ENCODE results near the gene POLR3K. TPM values are rescaled to one million over a fixed set of nuclear protein-coding genes. Genes with fewer than 3 reads are reported as not detected.

The POLR3K gene
- total RNA-seq, 1 experiment from 2014 or later: 30.2 TPM

- no peak overlapping the region for H3K9ac ChIP-seq (ENCODE audit: low read length)
- H3K4me2 ChIP-seq (ENCODE audit: low read length): no peak overlapping the region
- H3K36me3 ChIP-seq (ENCODE audit: low read depth, low read length): no peaks in the 10 kb centered on the region; the same call in 1 of the 2 replicates
- H3F3A ChIP-seq (ENCODE audit: low read length, unreplicated experiment): no peaks in the 10 kb centered on the region
- no peak for TF ChIP-seq CTCF (conservative IDR thresholded peaks at IDR 0.05; ENCODE audit: low read depth, low read length)
- TF ChIP-seq EZH2 (IDR thresholded peaks at IDR 0.05; ENCODE audit: low read length, unreplicated experiment): no peak
- no peak for TF ChIP-seq EZH2phosphoT487 (IDR thresholded peaks at IDR 0.05; ENCODE audit: borderline replicate concordance, low read length)
- H3K4me3 ChIP-seq (ENCODE audit: low read length): no peak overlapping the region
- H3K79me2 ChIP-seq (ENCODE audit: low read length): peaks cover 36% of the 10 kb centered on the region
- CTCF ChIA-PET: interaction anchor here (0.6 kb wide), 1 partner anchor 126 kb away, joined by 3 read pairs; no protein-coding TSS in a partner anchor
- H3K4me1 ChIP-seq (ENCODE audit: insufficient read depth, low read length): no peaks in the 10 kb centered on the region
- BruUV-seq (replicated peaks): no TSS peak
- no peaks in the 10 kb centered on the region for H3K9me3 ChIP-seq (ENCODE audit: low read length)
- POLR2A ChIA-PET (ENCODE audit: unreplicated experiment): no interaction called here
- no peaks in the 10 kb centered on the region for H4K20me1 ChIP-seq (ENCODE audit: low read length)
- H3K27ac ChIP-seq (ENCODE audit: low read length): no peak overlapping the region
- H3K9me2 ChIP-seq (replicated peaks; ENCODE audit: low read length): no peaks in the 10 kb centered on the region
- H3K27me3 ChIP-seq (ENCODE audit: low read length): no peaks in the 10 kb centered on the region
- no peak overlapping the region for H2AFZ ChIP-seq (ENCODE audit: low read length)
- intact Hi-C loops (cut with micrococcal nuclease): no loop called here
- ATAC-seq: no peak
- no peak for DNase-seq
Observed at GRCh38 chr16:56231-56927, 3.0 kb upstream of the POLR3K start.

- H2AFZ ChIP-seq (ENCODE audit: low read length): no peak overlapping the region
- H3K9me2 ChIP-seq (replicated peaks; ENCODE audit: low read length): no peaks in the 10 kb centered on the region
- BruUV-seq (replicated peaks): no TSS peak
- H3K79me2 ChIP-seq (ENCODE audit: low read length): peaks cover 43% of the 10 kb centered on the region
- H3K27me3 ChIP-seq (ENCODE audit: low read length): no peaks in the 10 kb centered on the region
- intact Hi-C loops (cut with micrococcal nuclease): no loop called here
- ChIA-PET POLR2A (ENCODE audit: unreplicated experiment) (no interaction called here), CTCF (no interaction called here)
- no peak overlapping the region for H3K4me2 ChIP-seq (ENCODE audit: low read length)
- no peaks in the 10 kb centered on the region for H4K20me1 ChIP-seq (ENCODE audit: low read length)
- H3K36me3 ChIP-seq (ENCODE audit: low read depth, low read length): no peaks in the 10 kb centered on the region; the same call in 1 of the 2 replicates
- H3K4me1 ChIP-seq (ENCODE audit: insufficient read depth, low read length): 0 out of 2 replicates have a peak, but pooled peaks cover 5% of the 10 kb centered on the region
- ATAC-seq: no peak
- no peaks in the 10 kb centered on the region for H3F3A ChIP-seq (ENCODE audit: low read length, unreplicated experiment)
- TF ChIP-seq EZH2phosphoT487 (IDR thresholded peaks at IDR 0.05; ENCODE audit: borderline replicate concordance, low read length) (no peak), CTCF (conservative IDR thresholded peaks at IDR 0.05; ENCODE audit: low read depth, low read length) (no peak), EZH2 (IDR thresholded peaks at IDR 0.05; ENCODE audit: low read length, unreplicated experiment) (no peak)
- no peaks in the 10 kb centered on the region for H3K9me3 ChIP-seq (ENCODE audit: low read length)
- no peak overlapping the region for H3K4me3 ChIP-seq (ENCODE audit: low read length)
- no peak overlapping the region for H3K9ac ChIP-seq (ENCODE audit: low read length)
- no peak overlapping the region for H3K27ac ChIP-seq (ENCODE audit: low read length)
- no peak for DNase-seq
Observed at GRCh38 chr16:55571-56136, 2.2 kb upstream of the POLR3K start.

- Histone ChIP-seq H3K36me3 (ENCODE audit: low read depth, low read length) (no peaks in the 10 kb centered on the region; the same call in 1 of the 2 replicates), H4K20me1 (ENCODE audit: low read length) (no peaks in the 10 kb centered on the region), H3K27me3 (ENCODE audit: low read length) (no peaks in the 10 kb centered on the region), H3K9me2 (replicated peaks; ENCODE audit: low read length) (no peaks in the 10 kb centered on the region), H3K9me3 (ENCODE audit: low read length) (no peaks in the 10 kb centered on the region), H3K4me3 (ENCODE audit: low read length) (peak overlapping the region; percentile 93), H3K79me2 (ENCODE audit: low read length) (peaks cover 50% of the 10 kb centered on the region), H3K9ac (ENCODE audit: low read length) (peak overlapping the region; percentile 93), H3K27ac (ENCODE audit: low read length) (no peak overlapping the region), H2AFZ (ENCODE audit: low read length) (peak overlapping the region; percentile 95), H3F3A (ENCODE audit: low read length, unreplicated experiment) (no peaks in the 10 kb centered on the region), H3K4me2 (ENCODE audit: low read length) (peak overlapping the region; percentile 93), H3K4me1 (ENCODE audit: insufficient read depth, low read length) (0 out of 2 replicates have a peak, but pooled peaks cover 5% of the 10 kb centered on the region)
- CTCF ChIA-PET: interaction anchor here (1.2 kb wide), 1 partner anchor 11 kb away, joined by 7 read pairs; no protein-coding TSS in a partner anchor
- ATAC-seq (peak; percentile 1; the same call in 1 of the 2 replicates), DNase-seq (no peak)
- TF ChIP-seq EZH2phosphoT487 (IDR thresholded peaks at IDR 0.05; ENCODE audit: borderline replicate concordance, low read length): no peak
- no peak for TF ChIP-seq CTCF (conservative IDR thresholded peaks at IDR 0.05; ENCODE audit: low read depth, low read length)
- no peak for TF ChIP-seq EZH2 (IDR thresholded peaks at IDR 0.05; ENCODE audit: low read length, unreplicated experiment)
- POLR2A ChIA-PET (ENCODE audit: unreplicated experiment): no interaction called here
- TSS peak; percentile 49 for BruUV-seq (replicated peaks)
- intact Hi-C loops (cut with micrococcal nuclease): no loop called here
Observed at GRCh38 chr16:54237-54581, 801 bp upstream of the POLR3K start.

Measured in PC-3 (cell line).